ENCODE results near the gene SERPINA10.

Gene SERPINA10

DNA sequence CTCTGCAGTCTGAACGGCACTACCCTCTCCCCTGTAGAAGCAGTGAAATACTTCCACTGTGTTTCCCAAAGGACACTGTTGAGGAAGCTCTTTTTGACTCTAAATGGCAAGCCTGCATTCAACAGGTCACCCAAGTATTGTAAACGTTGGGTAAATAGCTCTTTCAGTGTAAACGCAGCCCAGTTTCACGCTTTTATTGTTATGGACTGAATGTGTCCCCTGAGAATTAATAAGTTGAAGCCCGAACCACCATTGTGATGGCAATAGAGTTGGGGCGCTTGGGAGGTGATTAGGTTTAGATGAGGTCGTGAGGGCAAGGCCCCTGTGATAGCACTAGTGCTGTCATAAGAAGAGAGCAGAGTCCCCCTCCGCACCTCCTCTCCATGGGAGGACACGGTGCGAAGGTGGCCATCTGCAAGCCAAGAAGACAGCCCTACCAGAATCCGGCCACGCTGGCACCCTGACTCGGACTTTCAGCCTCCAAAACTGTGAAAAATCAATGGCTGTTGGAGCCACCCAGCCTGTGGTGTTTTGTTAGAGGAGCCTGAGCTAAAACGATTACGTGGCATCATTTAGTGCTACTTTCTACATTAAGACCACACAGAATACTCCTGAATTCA lies 1.1 kb downstream of the SERPINA10 start:
- Histone ChIP-seq H4K20me1 (ENCODE audit: insufficient read depth, low read length) (no peaks in the 10 kb centered on the region), H3K27ac (ENCODE audit: low read length) (no peak overlapping the region), H3K36me3 (ENCODE audit: insufficient read depth, low read length) (no peaks in the 10 kb centered on the region), H3K4me2 (ENCODE audit: insufficient read depth, low read length) (no peak overlapping the region), H3K27me3 (ENCODE audit: insufficient read depth, low read length, poor library complexity) (no peaks in the 10 kb centered on the region), H3K79me2 (ENCODE audit: insufficient read depth, low read length) (no peaks in the 10 kb centered on the region), H3K9me3 (ENCODE audit: insufficient read depth, low read length, severe bottlenecking) (no peaks in the 10 kb centered on the region), H3K4me3 (ENCODE audit: low read depth in 1 of 2, low read length in 2 of 2) (no peak overlapping the region), H2AFZ (ENCODE audit: low read depth, low read length) (no peak overlapping the region), H3K9ac (ENCODE audit: low read depth, low read length) (no peak overlapping the region), H3K4me1 (ENCODE audit: insufficient read depth, low read length) (no peaks in the 10 kb centered on the region)
- DNase-seq (no peak), ATAC-seq (ENCODE audit: insufficient read depth, low read depth) (no peak)
- TF ChIP-seq, protein P1, sequence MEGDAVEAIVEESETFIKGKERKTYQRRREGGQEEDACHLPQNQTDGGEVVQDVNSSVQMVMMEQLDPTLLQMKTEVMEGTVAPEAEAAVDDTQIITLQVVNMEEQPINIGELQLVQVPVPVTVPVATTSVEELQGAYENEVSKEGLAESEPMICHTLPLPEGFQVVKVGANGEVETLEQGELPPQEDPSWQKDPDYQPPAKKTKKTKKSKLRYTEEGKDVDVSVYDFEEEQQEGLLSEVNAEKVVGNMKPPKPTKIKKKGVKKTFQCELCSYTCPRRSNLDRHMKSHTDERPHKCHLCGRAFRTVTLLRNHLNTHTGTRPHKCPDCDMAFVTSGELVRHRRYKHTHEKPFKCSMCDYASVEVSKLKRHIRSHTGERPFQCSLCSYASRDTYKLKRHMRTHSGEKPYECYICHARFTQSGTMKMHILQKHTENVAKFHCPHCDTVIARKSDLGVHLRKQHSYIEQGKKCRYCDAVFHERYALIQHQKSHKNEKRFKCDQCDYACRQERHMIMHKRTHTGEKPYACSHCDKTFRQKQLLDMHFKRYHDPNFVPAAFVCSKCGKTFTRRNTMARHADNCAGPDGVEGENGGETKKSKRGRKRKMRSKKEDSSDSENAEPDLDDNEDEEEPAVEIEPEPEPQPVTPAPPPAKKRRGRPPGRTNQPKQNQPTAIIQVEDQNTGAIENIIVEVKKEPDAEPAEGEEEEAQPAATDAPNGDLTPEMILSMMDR (IDR thresholded peaks at IDR 0.05; ENCODE audit: borderline replicate concordance, extremely low read depth, low read length, poor library complexity, severe bottlenecking), result no peak
- TF ChIP-seq EZH2 (IDR thresholded peaks at IDR 0.05; ENCODE audit: borderline replicate concordance, low read depth, low read length, severe bottlenecking), result no peak

DNA sequence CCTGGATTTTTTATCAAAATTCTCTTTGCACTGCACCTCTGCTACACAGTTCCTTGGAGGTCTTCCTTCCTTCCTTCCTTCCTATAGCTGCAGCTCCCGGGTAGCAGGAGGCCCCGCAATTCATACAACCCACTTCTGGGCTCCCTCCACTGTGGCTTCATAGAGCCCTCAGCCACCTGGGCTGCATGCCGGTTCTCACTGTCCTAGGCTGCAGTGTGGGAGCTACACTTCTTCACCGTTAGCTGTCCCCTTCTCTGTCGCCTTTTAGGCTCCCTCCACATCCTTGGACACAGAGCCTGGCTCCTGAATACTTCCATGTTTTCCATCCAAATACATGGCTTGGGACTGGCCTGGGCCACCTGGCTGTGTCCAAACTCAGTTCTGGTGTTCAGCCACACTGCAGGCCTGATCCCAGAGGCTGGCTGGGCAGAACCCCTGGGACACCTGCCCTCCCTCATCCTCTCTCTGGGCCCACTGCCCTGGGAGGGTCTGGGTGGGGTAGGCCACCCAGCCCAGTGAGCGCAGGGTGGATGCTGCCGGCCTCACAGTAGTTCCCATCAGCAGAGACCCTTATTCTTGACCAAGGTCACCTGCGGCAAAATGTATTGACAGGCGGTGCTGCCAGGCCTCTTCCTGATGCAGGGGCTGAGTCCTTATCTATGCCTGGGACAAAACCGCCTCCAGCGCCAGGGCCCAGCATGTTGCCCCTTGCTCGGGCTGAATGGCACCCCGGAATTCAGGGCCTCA lies 1.7 kb downstream of the SERPINA10 start:
- H3K4me3 ChIP-seq (ENCODE audit: low read depth in 1 of 2, low read length in 2 of 2), result no peak overlapping the region
- H3K4me2 ChIP-seq (ENCODE audit: insufficient read depth, low read length), result no peak overlapping the region
- no peak overlapping the region for H2AFZ ChIP-seq (ENCODE audit: low read depth, low read length)
- no peak overlapping the region for H3K27ac ChIP-seq (ENCODE audit: low read length)
- H3K27me3 ChIP-seq (ENCODE audit: insufficient read depth, low read length, poor library complexity), result no peaks in the 10 kb centered on the region
- no peak overlapping the region for H3K9ac ChIP-seq (ENCODE audit: low read depth, low read length)
- DNase-seq, result no peak
- H3K36me3 ChIP-seq (ENCODE audit: insufficient read depth, low read length), result no peaks in the 10 kb centered on the region
- TF ChIP-seq EZH2 (IDR thresholded peaks at IDR 0.05; ENCODE audit: borderline replicate concordance, low read depth, low read length, severe bottlenecking), result no peak
- TF ChIP-seq, protein P1 (IDR thresholded peaks at IDR 0.05; ENCODE audit: borderline replicate concordance, extremely low read depth, low read length, poor library complexity, severe bottlenecking), result no peak
- no peak for ATAC-seq (ENCODE audit: insufficient read depth, low read depth)
- H3K79me2 ChIP-seq (ENCODE audit: insufficient read depth, low read length), result no peaks in the 10 kb centered on the region
- no peaks in the 10 kb centered on the region for H4K20me1 ChIP-seq (ENCODE audit: insufficient read depth, low read length)
- H3K4me1 ChIP-seq (ENCODE audit: insufficient read depth, low read length), result no peaks in the 10 kb centered on the region
- no peaks in the 10 kb centered on the region for H3K9me3 ChIP-seq (ENCODE audit: insufficient read depth, low read length, severe bottlenecking)

DNA sequence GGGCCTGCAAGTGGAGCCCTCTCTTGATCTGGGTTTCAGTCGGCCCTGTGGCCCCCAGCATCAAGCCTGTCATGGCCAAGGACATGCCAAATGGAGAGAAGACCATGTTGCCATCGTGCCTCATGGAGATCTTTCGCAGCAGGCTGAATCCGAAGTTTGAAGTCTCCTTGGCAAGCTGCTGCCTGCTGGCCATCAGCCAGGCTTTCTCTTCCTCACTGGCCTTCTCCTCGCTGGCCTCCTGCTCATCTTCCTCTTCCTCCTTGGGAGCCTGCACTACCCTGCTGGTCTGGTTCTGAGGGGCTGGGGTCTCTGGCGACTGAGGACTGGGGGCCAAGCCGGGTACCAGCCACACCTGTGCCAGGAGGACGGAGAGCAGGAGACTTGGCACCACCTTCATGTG lies 2.9 kb downstream of the SERPINA10 start:
- ATAC-seq (ENCODE audit: insufficient read depth, low read depth), result no peak
- Histone ChIP-seq H3K27me3 (ENCODE audit: insufficient read depth, low read length, poor library complexity) (no peaks in the 10 kb centered on the region), H3K79me2 (ENCODE audit: insufficient read depth, low read length) (no peaks in the 10 kb centered on the region), H3K9me3 (ENCODE audit: insufficient read depth, low read length, severe bottlenecking) (no peaks in the 10 kb centered on the region), H3K27ac (ENCODE audit: low read length) (no peak overlapping the region), H3K36me3 (ENCODE audit: insufficient read depth, low read length) (no peaks in the 10 kb centered on the region), H3K4me2 (ENCODE audit: insufficient read depth, low read length) (no peak overlapping the region), H3K4me1 (ENCODE audit: insufficient read depth, low read length) (no peaks in the 10 kb centered on the region), H2AFZ (ENCODE audit: low read depth, low read length) (no peak overlapping the region), H3K9ac (ENCODE audit: low read depth, low read length) (no peak overlapping the region), H4K20me1 (ENCODE audit: insufficient read depth, low read length) (no peaks in the 10 kb centered on the region), H3K4me3 (ENCODE audit: low read depth in 1 of 2, low read length in 2 of 2) (no peak overlapping the region)
- no peak for TF ChIP-seq EZH2 (IDR thresholded peaks at IDR 0.05; ENCODE audit: borderline replicate concordance, low read depth, low read length, severe bottlenecking)
- TF ChIP-seq, protein P1 (IDR thresholded peaks at IDR 0.05; ENCODE audit: borderline replicate concordance, extremely low read depth, low read length, poor library complexity, severe bottlenecking), result no peak
- no peak for DNase-seq

All from DND-41 (cell line).